HL-60 (cell line): Measurements from ENCODE around the gene PBX1.

Experiments used
- GABPA ChIP-seq: IDR thresholded peaks from 2 replicates; pipeline ENCODE4 v1.6.1; 2012; ENCODE audit warnings: low read depth
- REST ChIP-seq: IDR thresholded peaks from 2 replicates; pipeline ENCODE4 v1.6.1; 2012; ENCODE audit warnings: low read depth; ENCODE audit not compliant: insufficient replicate concordance
- TF ChIP-seq, protein P1 (sequence below): IDR thresholded peaks from one replicate; pipeline ENCODE4 v1.5.1; 2011; ENCODE audit warnings: low read length, control low read depth, inconsistent platforms; ENCODE audit not compliant: insufficient read depth

GRCh38 chr1:164630626-164631396 lies 71.8 kb downstream of the PBX1 start:
- TF ChIP-seq, protein P1, sequence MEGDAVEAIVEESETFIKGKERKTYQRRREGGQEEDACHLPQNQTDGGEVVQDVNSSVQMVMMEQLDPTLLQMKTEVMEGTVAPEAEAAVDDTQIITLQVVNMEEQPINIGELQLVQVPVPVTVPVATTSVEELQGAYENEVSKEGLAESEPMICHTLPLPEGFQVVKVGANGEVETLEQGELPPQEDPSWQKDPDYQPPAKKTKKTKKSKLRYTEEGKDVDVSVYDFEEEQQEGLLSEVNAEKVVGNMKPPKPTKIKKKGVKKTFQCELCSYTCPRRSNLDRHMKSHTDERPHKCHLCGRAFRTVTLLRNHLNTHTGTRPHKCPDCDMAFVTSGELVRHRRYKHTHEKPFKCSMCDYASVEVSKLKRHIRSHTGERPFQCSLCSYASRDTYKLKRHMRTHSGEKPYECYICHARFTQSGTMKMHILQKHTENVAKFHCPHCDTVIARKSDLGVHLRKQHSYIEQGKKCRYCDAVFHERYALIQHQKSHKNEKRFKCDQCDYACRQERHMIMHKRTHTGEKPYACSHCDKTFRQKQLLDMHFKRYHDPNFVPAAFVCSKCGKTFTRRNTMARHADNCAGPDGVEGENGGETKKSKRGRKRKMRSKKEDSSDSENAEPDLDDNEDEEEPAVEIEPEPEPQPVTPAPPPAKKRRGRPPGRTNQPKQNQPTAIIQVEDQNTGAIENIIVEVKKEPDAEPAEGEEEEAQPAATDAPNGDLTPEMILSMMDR, result no peak
- TF ChIP-seq GABPA (no peak), REST (no peak)
